Psoas muscle (tissue), 8 donors: ENCODE data around the gene CA10. TPM values are rescaled to one million over a fixed set of nuclear protein-coding genes. Genes with fewer than 3 reads are reported as not detected.

Experiments
- ATAC-seq, 4 donors: fragments of 200-7000 bp; cut with Tn5 transposase; one replicate each; pipeline ENCODE4 v1.9.1; 2020; ENCODE audit warnings: moderate library complexity in 3 of 4, mild to moderate bottlenecking in 2 of 4
- DNase-seq, 2 donors: peaks; one replicate each; pipeline ENCODE4 v3.0.0-alpha.2; 2020
- H3K27ac ChIP-seq: fragments of 200-600 bp; one replicate; pipeline ENCODE4 v1.8.0; 2022
- H3K27me3 ChIP-seq, 3 donors: fragments of 200-600 bp in 1 of 3; one replicate each; pipeline versions ENCODE4 v1.6.1 to v1.8.0; 2013 to 2022; ENCODE audit warnings: low read length in 2 of 3, mild to moderate bottlenecking in 2 of 3, moderate library complexity in 1 of 3; ENCODE audit not compliant: insufficient read depth in 3 of 3
- H3K36me3 ChIP-seq, 2 donors: fragments of 200-600 bp in 1 of 2; one replicate each; pipeline versions ENCODE4 v1.6.1 to v1.8.0; 2013 to 2022; ENCODE audit warnings: low read depth in 1 of 2, mild to moderate bottlenecking in 1 of 2, moderate library complexity in 1 of 2; ENCODE audit not compliant: insufficient read depth in 1 of 2
- H3K4me1 ChIP-seq: fragments of 200-600 bp; one replicate; pipeline ENCODE4 v1.8.0; 2022
- H3K4me3 ChIP-seq: fragments of 200-600 bp; one replicate; pipeline ENCODE4 v1.8.0; 2022; ENCODE audit warnings: mild to moderate bottlenecking
- H3K9me3 ChIP-seq: fragments of 200-600 bp; one replicate; pipeline ENCODE4 v1.8.0; 2022
- WGBS, 3 donors: extraction: QIAGEN DNeasy Blood & Tissue Kit; methylation state at CpG; one replicate each; pipeline versions ENCODE4 v1.1.6 to v1.1.7; 2013; 5-methylcytosine and 5-hydroxymethylcytosine counted together
- intact Hi-C, 2 donors: fragments of 100-400 bp; cut with DNase I; formaldehyde crosslinking; loops; one replicate each; pipeline versions ENCODE4 v1.11.0 to v1.14.2; 2022
- polyA plus RNA-seq, 3 donors: library from polyadenylated mRNA; stranded (reverse); fragments of 200-250 nt; gene quantifications; one replicate each; pipeline ENCODE4 v1.2.3, GENCODE V29; 2013
- total RNA-seq, 4 donors: library from RNA; stranded (reverse); fragmentation: NEBNext Ultra II Directional in 2 of 4; extraction: Animal tissue kit (Norgen Biotek cat#: 25700) in 2 of 4; gene quantifications; one replicate each; pipeline versions ENCODE4 v1.2.1 to v1.2.4, GENCODE V29; 2021 to 2023
- TF ChIP-seq, protein P1 (sequence below): fragments of 200-600 bp; IDR thresholded peaks from one replicate; pipeline ENCODE4 v1.8.0; 2022; ENCODE audit warnings: antibody characterized with exemption
- donor health status: healthy with polysubstance abuse.
- donor health status: DM: no; HTN: no; CAD: no; lungs with moderate emphysema.
- donor health status: Bipolar disorder and iron deficiency.
- donor health status: healthy.
- donor health status: DM: yes; HTN: yes; CAD: no.
- donor health status: DM: no; HTN: no; CAD: no.
- donor health status: DM: no; HTN: no; CAD: no.
- donor health status: DM: yes; HTN: yes; CAD: no.

Gene CA10
- total and polyA plus RNA-seq, 7 donors = 0.03 to 0.04 TPM; not detected in 5

DNA sequence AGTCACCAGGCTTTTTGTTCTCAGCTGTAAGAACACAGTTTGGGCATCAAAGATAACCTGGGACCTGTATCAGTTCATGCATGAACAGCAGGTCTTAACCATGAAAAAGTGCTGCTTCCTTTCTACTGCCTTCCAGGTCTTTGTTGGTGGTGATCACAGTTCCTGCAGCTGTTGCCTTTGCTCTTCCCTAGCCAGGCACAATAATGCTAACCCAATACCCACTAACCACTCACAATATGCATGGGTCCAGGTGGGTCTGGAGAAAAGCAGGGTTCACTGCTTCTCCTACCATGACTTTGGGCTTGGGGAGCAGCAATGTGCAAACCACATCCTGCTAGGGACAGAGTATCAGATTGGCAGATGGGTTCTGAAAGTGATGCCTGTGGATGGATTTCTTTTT, 501.3 kb downstream of the CA10 start:
- TF ChIP-seq, protein P1, sequence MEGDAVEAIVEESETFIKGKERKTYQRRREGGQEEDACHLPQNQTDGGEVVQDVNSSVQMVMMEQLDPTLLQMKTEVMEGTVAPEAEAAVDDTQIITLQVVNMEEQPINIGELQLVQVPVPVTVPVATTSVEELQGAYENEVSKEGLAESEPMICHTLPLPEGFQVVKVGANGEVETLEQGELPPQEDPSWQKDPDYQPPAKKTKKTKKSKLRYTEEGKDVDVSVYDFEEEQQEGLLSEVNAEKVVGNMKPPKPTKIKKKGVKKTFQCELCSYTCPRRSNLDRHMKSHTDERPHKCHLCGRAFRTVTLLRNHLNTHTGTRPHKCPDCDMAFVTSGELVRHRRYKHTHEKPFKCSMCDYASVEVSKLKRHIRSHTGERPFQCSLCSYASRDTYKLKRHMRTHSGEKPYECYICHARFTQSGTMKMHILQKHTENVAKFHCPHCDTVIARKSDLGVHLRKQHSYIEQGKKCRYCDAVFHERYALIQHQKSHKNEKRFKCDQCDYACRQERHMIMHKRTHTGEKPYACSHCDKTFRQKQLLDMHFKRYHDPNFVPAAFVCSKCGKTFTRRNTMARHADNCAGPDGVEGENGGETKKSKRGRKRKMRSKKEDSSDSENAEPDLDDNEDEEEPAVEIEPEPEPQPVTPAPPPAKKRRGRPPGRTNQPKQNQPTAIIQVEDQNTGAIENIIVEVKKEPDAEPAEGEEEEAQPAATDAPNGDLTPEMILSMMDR = no peak
- intact Hi-C loops = no loop called here
- Histone ChIP-seq H3K27ac (no peak overlapping the region), H3K36me3 (no peaks in the 10 kb centered on the region), H3K27me3 (no peaks in the 10 kb centered on the region), H3K4me1 (peaks cover 6% of the 10 kb centered on the region), H3K4me3 (no peak overlapping the region), H3K9me3 (no peaks in the 10 kb centered on the region)
- ATAC-seq (no peak), DNase-seq (no peak)

DNA sequence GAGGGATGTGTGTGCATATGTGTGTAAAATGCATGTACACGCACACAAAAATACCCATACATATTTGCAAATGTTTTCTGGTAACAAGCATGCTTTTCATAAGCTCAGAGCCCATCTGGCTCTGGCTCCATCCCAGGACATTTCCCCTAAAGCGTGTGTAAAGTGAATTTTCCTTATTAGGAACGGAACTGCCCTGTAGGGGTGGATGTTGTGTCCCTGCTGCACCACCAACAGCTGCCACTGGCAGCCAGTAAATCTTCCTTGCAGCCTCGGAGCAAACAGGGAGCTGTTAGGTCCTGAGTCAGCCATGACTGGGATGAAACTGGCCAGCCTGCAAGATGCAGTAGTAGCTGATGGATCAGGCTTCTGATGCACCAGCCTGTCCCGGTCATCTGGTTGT, 504.6 kb downstream of the CA10 start:
- ATAC-seq = peak in 3 of 4 donors; percentile 41 to 56 (median 54)
- DNase-seq = no peak
- Histone ChIP-seq H3K27ac (no peak overlapping the region), H3K4me3 (no peak overlapping the region), H3K9me3 (no peaks in the 10 kb centered on the region), H3K27me3 (no peaks in the 10 kb centered on the region), H3K4me1 (no peaks in the 10 kb centered on the region), H3K36me3 (no peaks in the 10 kb centered on the region)
- TF ChIP-seq, protein P1 = no peak
- intact Hi-C loops = no loop called here
- 23 to 38% (median 32%) methylated on average over 5 of the region's 5 CpGs for WGBS, 3 donors

DNA sequence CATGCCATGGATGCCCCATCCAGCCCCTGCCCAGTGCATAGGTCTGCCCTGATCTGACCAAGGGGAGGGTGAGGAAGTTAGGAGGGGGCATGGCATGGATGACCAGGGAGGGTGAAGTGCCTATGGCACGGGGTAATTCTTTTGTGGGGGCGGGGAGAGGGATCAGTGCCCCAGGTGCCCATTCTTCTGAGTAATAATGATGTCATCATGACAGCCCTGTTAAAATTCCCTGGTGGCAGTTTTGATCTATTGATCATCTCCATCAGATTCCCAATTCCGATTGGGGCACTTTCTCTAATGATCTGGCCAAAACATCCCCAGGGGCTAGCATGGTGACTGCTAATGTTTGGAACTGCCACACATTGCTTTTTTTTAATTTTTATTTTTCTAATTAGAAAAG, 506.0 kb downstream of the CA10 start:
- H3K27ac ChIP-seq = no peak overlapping the region
- H3K27me3 ChIP-seq = no peaks in the 10 kb centered on the region
- ATAC-seq = no peak
- H3K36me3 ChIP-seq = no peaks in the 10 kb centered on the region
- H3K4me3 ChIP-seq = no peak overlapping the region
- H3K9me3 ChIP-seq = no peaks in the 10 kb centered on the region
- TF ChIP-seq, protein P1 = no peak
- WGBS, 3 donors = 70 to 84% (median 79%) methylated on average over 3 of the region's 3 CpGs
- DNase-seq = no peak
- H3K4me1 ChIP-seq = no peaks in the 10 kb centered on the region
- intact Hi-C loops = no loop called here

DNA sequence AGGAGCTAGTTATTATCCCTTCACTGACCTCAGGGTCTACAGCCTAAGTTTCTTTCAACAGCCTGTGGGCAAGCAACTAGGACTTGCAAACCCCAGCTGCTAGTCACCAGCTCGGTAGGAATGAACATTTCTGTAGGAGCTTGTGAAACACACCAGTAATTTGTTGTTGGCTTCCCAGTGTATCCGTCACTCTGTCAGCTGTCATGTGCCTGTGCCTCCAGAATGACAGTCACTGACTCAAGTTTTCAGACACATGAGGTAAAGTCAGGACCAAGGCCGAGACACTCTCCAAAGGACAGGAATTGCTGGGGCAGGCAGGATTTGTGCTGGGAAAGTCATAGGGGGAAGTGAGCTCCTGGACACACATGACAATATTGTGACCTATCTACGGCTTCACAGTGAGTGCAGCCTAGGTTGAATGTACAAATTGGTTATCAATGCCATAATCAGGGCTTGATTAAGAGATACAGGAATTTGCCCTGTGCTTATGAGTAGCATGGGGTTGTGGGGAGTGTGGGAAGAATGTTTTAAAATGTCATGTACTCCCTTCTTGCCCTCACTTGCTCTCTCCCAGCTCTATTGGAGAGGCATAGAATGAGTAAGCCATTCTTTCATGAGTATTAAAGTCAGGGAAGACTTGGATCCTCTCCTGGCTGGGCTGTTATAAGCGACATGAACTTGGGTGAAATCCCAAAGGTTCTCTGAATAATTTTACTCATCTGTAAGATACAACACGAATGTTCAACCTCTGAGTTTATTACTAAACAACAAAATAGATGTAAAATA, 506.8 kb downstream of the CA10 start:
- Histone ChIP-seq H3K9me3 (no peaks in the 10 kb centered on the region), H3K4me3 (no peak overlapping the region), H3K27me3 (no peaks in the 10 kb centered on the region), H3K4me1 (no peaks in the 10 kb centered on the region), H3K27ac (peak overlapping the region; percentile 72), H3K36me3 (no peaks in the 10 kb centered on the region)
- peak in 1 of 2 donors; percentile 18 for DNase-seq
- TF ChIP-seq, protein P1 = no peak
- intact Hi-C loops = no loop called here
- WGBS, 3 donors = 33 to 40% (median 38%) methylated on average over 6 of the region's 6 CpGs
- ATAC-seq = peak; percentile 80 to 92 (median 92)

DNA sequence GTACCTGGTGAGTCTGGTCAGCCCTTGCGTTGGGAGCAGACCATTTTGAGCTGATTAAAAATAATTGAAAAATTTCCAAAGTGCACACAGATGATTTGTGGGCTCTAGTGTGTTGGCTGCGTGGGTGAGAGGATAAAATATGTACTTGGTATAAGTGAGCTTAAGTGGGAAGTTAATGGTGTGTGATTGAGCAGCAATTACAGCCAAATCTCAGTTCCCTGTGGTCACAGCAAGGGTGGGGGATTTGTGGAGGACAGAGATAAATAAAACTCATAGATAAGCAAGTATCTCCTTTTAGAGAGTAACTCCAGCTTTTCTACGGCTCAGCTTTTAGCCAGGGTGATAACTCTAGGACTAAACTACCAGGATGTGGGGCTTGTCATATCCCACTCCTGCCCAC, 507.7 kb downstream of the CA10 start:
- TF ChIP-seq, protein P1 = no peak
- no peak overlapping the region for H3K4me3 ChIP-seq
- peak overlapping the region; percentile 72 for H3K27ac ChIP-seq
- no peaks in the 10 kb centered on the region for H3K9me3 ChIP-seq
- intact Hi-C loops = no loop called here
- no peak for ATAC-seq
- H3K4me1 ChIP-seq = no peaks in the 10 kb centered on the region
- H3K36me3 ChIP-seq = no peaks in the 10 kb centered on the region
- no peak for DNase-seq
- peaks cover 0 to 1% (median 0%) of the 10 kb centered on the region in 3 donors for H3K27me3 ChIP-seq
- 71 to 83% (median 80%) methylated on average over 3 of the region's 3 CpGs for WGBS, 3 donors
